GM21390 (cell line): ENCODE data around the gene SPSB1.
"Not testable (repeated sequence)": the region's sequence is repeated elsewhere in the genome, so short reads cannot be mapped to it uniquely, and the experiment has no call there.

Source experiments
- ATAC-seq: cut with Tn5 transposase; IDR thresholded peaks from one replicate; pipeline ENCODE4 v1.9.1; 2021; ENCODE audit not compliant: unreplicated experiment

The SPSB1 gene

GRCh38 chr1:9299571-9300541 lies 7.2 kb downstream of the SPSB1 start:
- ATAC-seq = not testable (repeated sequence)

GRCh38 chr1:9300573-9300972 lies 7.9 kb downstream of the SPSB1 start:
- no peak for ATAC-seq

- no peak for ATAC-seq
These were observed 10.2 kb downstream of the SPSB1 start for GRCh38 chr1:9302745-9303524.

- no peak for ATAC-seq
These were observed 11.2 kb downstream of the SPSB1 start for GRCh38 chr1:9303916-9304315.

GRCh38 chr1:9305216-9305615 lies 12.5 kb downstream of the SPSB1 start:
- ATAC-seq = no peak

- no peak for ATAC-seq
These were observed 13.3 kb downstream of the SPSB1 start for GRCh38 chr1:9306006-9306405.

GRCh38 chr1:9307303-9307702 lies 14.6 kb downstream of the SPSB1 start:
- no peak for ATAC-seq

- ATAC-seq = no peak
These were observed 15.6 kb downstream of the SPSB1 start for GRCh38 chr1:9308236-9308785.

- ATAC-seq = no peak
These were observed 16.4 kb downstream of the SPSB1 start for GRCh38 chr1:9309080-9309479.

- no peak for ATAC-seq
These were observed 17.3 kb downstream of the SPSB1 start for GRCh38 chr1:9309991-9310390.

GRCh38 chr1:9311029-9311428 lies 18.3 kb downstream of the SPSB1 start:
- no peak for ATAC-seq

- no peak for ATAC-seq
These were observed 18.8 kb downstream of the SPSB1 start for GRCh38 chr1:9311479-9311878.

- ATAC-seq = no peak
These were observed 19.6 kb downstream of the SPSB1 start for GRCh38 chr1:9312168-9312720.

GRCh38 chr1:9313576-9313975 lies 20.9 kb downstream of the SPSB1 start:
- ATAC-seq = no peak

GRCh38 chr1:9314111-9314510 lies 21.4 kb downstream of the SPSB1 start:
- ATAC-seq = no peak

GRCh38 chr1:9314711-9315379 lies 22.2 kb downstream of the SPSB1 start:
- no peak for ATAC-seq

- ATAC-seq = no peak
These were observed 22.9 kb downstream of the SPSB1 start for GRCh38 chr1:9315411-9316079.

- ATAC-seq = no peak
These were observed 23.4 kb downstream of the SPSB1 start for GRCh38 chr1:9316080-9316444.

- ATAC-seq = no peak
These were observed 23.8 kb downstream of the SPSB1 start for GRCh38 chr1:9316512-9316911.

- no peak for ATAC-seq
These were observed 24.4 kb downstream of the SPSB1 start for GRCh38 chr1:9317072-9317471.
